Inflammatory macrophage (primary cell): Measurements from ENCODE around the gene SLIT2.

Source experiments
- DNase-seq, 2 donors: peaks; one replicate each; pipeline ENCODE4 v3.0.0-alpha.2; 2020 to 2022

Gene SLIT2

GRCh38 chr4:20266215-20267082 lies 14.7 kb downstream of the SLIT2 start:
- DNase-seq: no peak

GRCh38 chr4:20268028-20268427 lies 16.3 kb downstream of the SLIT2 start:
- DNase-seq: no peak

GRCh38 chr4:20269320-20269719 lies 17.6 kb downstream of the SLIT2 start:
- DNase-seq: no peak

GRCh38 chr4:20271950-20272349 lies 20.2 kb downstream of the SLIT2 start:
- DNase-seq: no peak

DNA sequence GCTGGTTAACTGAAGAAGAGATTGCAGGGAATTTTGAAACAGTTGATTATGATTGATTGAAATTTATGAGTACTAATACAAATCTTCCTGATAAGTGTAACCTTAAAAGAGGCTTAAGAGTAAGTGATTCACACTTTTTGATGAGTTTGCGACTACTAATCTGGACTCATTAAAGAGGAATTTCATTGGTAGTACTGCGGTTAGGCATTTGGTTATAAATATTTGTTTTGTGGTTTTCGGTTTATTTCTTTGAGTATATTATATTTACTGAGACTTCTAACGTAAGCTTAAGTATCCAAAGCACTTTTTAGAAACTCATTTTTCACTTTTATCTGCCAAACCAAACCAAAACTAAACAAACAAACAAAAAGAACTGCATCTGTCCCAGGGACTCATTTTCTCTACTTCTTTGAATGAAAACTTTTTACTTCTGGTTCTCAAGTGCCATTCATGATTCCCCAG lies 20.7 kb downstream of the SLIT2 start:
- DNase-seq: no peak

GRCh38 chr4:20273793-20274192 lies 22.1 kb downstream of the SLIT2 start:
- no peak for DNase-seq

DNA sequence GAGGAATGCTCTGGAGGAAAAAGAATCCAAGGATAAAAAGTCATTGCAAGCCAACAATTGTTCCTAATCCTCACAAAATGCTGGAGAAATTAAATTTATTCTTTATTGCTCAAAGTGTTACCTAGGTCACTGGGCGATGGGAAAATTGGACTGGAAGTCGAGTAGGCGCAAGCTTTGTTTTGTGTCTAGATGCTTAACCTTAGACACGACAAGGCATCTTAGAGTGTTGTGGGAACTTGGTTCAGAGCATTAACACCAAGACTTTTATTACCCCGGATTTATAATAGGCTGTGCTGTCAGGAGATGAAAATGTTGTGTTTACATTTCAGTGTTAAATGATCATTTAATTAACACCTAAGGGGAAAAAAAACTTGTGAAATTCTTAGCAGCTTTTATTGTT lies 25.1 kb downstream of the SLIT2 start:
- no peak for DNase-seq

- DNase-seq: no peak
Observed at GRCh38 chr4:20278195-20278594, 26.5 kb downstream of the SLIT2 start.

DNA sequence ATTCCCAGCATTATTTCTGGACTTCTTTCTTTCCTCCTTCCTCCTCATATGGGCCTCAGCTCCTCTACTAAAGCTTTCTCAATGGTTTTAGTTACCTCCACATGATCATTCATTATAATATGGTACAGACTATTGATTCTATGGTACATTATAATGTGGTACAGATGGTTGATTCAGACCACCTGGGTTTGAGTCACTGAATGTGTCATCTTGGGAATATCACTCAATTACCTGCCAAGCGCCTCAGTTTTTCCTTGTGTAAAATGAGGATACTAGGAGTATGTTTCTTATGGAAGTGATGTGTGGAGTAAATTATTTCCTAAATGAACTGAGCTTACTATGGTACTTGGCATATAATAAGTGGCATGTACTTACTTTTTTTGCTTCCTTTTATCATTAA lies 27.7 kb downstream of the SLIT2 start:
- DNase-seq: no peak

GRCh38 chr4:20281453-20281852 lies 29.7 kb downstream of the SLIT2 start:
- no peak for DNase-seq

DNA sequence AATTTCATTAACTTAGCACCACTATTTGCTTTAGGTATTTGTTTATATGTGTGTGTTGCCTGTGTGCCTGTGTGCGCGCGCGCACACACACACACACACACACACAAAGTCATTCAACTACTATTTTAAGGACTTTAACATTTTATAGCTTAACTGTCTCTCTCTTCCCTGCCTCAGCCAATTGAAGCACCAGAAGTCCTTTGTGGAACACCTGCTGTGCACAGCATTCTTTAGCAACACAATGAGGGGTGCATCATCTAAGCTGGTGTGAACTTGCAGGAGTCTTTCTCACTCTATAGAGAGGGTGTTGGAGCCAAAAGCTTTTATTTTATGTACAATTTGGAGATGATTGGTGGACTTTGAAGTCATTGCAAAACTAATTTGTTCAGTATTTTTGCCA lies 31.3 kb downstream of the SLIT2 start:
- no peak for DNase-seq

DNA sequence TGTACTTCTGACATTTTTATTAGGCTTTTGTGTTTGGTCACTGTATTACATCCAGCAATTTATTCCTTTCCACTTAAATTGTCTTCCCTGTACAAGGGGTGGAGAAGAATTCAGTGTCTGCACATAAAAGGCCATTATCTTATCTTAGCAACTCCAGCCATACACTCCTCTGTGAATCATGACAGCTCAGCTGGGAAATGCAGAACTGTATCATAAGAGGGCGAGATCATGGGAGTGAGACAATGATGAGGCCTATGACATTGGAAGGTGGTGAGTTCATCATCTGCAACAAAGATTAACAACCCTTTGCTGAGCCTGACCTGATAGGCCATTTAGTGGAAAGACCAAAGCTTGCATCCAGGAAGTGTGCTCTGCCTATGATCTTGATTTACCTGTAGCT lies 33.3 kb downstream of the SLIT2 start:
- DNase-seq: peak in 1 of 2 donors; percentile 40

GRCh38 chr4:20287246-20287645 lies 35.5 kb downstream of the SLIT2 start:
- DNase-seq: no peak

DNA sequence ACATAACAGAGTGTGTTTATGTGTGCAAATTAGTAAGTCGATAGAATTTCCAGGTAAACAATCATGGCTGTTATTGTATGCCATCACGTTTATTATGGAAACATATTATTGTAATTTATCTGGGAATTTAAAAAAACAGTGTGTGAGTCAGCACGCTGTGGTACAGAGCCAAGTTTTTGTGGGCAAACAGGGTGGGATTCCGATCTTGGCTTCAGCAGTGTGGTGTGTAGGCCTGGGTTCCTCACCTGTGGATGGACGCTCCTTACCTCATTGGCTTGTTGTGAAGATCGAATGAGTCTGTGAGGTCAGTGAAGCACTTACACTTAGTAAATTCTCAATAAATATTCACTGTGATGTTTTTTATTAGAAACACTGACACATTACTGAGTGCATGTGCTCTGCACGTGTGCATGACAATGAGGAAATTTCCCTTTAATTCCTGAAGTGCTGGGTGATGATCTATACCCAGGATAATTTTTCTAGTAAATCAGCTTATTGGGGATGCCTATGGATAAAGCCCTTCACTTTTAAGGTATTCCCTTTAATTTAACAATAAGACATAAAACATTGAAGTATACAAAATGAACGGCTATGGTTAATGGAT lies 36.4 kb downstream of the SLIT2 start:
- DNase-seq: no peak

DNA sequence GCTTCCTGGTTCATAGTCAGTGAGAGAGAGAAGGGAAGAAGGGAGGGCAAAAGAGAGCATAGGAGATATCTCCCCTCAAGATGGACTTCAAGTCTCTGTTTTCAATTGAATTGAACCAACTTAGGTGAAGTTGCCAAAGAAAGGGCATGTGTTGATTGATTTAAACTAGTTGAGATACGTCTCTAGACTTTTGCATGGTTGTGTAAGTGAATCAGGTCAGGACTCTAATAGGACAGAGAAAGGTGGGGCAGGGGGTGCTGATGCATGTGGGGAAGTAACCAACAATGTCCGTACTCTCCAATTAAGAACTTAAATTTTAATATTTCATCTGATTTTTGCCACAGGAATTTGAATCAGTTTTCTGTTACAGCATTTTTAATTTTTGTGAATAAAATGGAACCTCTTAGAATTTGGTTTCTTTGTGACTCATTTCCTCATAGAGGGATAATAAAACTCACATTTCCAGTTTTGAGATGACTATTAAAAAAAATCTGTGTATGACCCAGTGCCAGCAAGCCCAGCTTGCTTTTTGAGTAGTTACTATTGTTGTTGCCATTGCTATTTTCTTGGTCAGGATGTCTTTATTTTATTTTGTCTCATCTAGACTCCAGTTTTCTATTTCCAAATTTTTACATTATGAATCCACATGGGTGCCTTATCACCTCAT lies 37.3 kb downstream of the SLIT2 start:
- DNase-seq: no peak

DNA sequence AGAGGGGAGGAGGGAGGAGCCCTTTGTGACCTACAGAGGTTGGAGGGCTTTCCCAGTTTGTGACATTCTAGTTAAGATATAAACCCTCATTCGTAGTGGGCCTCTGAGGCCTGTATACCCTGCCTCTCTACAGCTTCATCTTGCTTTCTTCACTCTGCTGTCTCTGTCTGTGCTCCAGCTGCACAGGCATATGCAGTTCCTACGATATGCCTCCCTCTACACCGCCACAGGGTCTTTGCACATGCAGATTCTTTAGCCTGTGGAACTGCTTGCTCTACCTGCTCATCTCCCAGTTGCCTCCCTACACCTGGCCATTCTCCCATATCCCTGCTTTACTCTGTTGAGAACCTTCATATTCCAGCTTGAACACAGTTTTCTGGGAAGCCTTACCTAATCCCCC lies 38.1 kb downstream of the SLIT2 start:
- no peak for DNase-seq

GRCh38 chr4:20292739-20293138 lies 41.0 kb downstream of the SLIT2 start:
- no peak for DNase-seq

DNA sequence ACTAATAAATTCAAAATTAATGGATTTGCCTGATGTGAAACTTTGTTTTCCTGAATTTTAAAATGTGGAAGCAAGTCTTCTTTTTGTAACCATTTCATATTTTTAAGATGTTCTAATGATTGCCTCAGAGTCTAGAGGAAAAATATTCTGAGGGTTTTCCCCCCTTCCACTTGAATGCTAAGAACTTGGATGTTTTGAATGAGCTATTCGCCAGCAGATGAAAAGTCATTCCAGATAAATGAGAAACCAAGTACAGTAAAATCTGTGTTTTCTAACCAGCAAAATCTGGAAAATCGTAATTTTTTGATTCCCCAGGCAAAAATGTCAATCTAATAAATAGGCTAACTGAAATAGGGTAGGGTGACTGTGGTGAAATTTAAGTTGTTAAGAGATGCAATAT lies 45.6 kb downstream of the SLIT2 start:
- DNase-seq: no peak

DNA sequence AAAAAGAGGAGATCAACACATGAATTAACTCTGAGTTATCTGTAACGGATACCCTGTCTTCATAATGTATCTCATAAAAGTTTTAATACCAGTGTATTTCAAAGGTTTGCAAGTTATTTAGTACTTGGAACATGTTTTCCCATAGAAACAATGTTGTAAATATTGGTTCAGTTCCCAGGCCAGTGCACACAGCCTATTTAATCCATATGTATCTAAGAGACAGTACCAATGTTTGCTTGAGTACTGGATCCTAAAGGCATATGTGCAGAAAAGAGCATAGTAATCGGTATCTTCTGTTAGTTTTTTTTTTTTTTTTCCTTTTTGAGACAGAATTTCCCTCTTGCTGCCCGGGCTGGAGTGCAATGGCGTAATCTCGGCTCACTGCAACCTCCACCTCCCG lies 46.1 kb downstream of the SLIT2 start:
- DNase-seq: no peak

GRCh38 chr4:20298455-20298854 lies 46.8 kb downstream of the SLIT2 start:
- no peak for DNase-seq

DNA sequence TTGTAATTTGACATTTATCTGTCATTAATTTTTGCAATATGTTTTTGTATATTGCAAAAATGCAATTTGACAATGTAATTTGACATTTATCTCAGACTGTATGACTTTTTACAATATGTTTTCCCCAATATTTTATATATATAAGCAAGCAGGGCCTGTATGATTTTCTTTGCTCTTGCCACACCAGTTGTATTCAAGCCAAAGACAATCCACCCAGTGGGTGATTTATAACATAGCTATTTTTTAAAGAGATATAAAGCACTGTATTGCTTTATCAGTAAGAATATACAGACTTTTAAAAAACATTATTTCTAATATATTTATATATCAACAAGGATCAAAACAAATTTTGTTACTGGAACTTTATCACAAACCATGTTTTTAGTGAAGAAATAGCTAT lies 47.3 kb downstream of the SLIT2 start:
- DNase-seq: no peak

- DNase-seq: no peak
Observed at GRCh38 chr4:20299515-20299914, 47.8 kb downstream of the SLIT2 start.

DNA sequence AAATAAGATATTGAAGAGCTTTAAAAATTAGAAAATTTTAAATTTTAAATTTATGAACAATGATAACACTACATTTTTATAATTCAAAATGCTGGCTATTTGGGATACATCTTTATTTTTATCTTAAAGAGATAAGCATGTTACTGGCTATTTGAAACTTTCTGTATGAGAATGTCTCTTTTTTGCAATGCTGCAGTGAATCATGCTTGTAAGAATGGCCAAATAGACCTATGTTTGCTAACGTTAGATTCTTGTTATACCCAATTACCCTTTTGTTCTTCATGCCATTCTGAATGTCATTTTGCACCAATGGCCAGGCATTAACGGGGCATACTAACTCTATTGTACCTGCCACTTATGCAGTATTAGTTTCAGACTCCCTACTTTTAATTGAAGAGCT lies 49.5 kb downstream of the SLIT2 start:
- DNase-seq: no peak
